Body of pancreas (tissue), 4 donors: ENCODE measurements around the gene CEACAM6. TPM values are rescaled to one million over a fixed set of nuclear protein-coding genes. Genes with fewer than 3 reads are reported as not detected.
"Not testable (repeated sequence)": the region's sequence is repeated elsewhere in the genome, so short reads cannot be mapped to it uniquely, and the experiment has no call there.

Source experiments
- ATAC-seq: fragments of 150-250 bp; one replicate; pipeline ENCODE4 v1.9.1; 2016
- DNase-seq, 4 donors: peaks; one replicate each; pipeline ENCODE4 v3.0.0-alpha.2; 2019
- H3K27ac ChIP-seq, 4 donors: fragments of 200-600 bp; sonication (generic); 1 replicate in 3 of 4; 2 replicates in 1 of 4; pipeline versions ENCODE4 v1.5.1 to v1.6.1; 2016 to 2019; ENCODE audit warnings: mild to moderate bottlenecking in 1 of 4, mixed read lengths in 1 of 4, moderate library complexity in 1 of 4
- H3K27me3 ChIP-seq, 2 donors: fragments of 200-600 bp; sonication (generic); one replicate each; pipeline ENCODE4 v1.6.0; 2016; ENCODE audit warnings: mild to moderate bottlenecking in 1 of 2
- H3K36me3 ChIP-seq, 2 donors: fragments of 200-600 bp; sonication (generic); replicated peaks in 1 of 2; 2 replicates each; pipeline ENCODE4 v1.5.1; 2016; ENCODE audit warnings: low read depth in 2 of 2; ENCODE audit not compliant: insufficient read depth in 1 of 2
- H3K4me1 ChIP-seq: fragments of 200-600 bp; sonication (generic); one replicate; pipeline ENCODE4 v1.6.0; 2016
- H3K4me3 ChIP-seq, 2 donors: fragments of 200-600 bp; sonication (generic); 1 replicate in 1 of 2; 2 replicates in 1 of 2; pipeline ENCODE4 v1.5.1; 2016 to 2019
- H3K9me3 ChIP-seq, 3 donors: fragments of 200-600 bp; sonication (generic); 1 replicate in 2 of 3; 2 replicates in 1 of 3; pipeline ENCODE4 v1.5.1; 2016
- POLR2A ChIP-seq, 3 donors: fragments of 450-650 bp; IDR thresholded peaks; one replicate each; pipeline ENCODE4 v1.6.1; 2016; ENCODE audit warnings: antibody characterized with exemption in 3 of 3, mild to moderate bottlenecking in 2 of 3
- WGBS, 2 donors: methylation state at CpG; one replicate each; pipeline ENCODE4 v1.1.5; 2017; 5-methylcytosine and 5-hydroxymethylcytosine counted together
- intact Hi-C: fragments of 100-400 bp; cut with DNase I; formaldehyde crosslinking; loops from one replicate; pipeline ENCODE4 v1.15.1; 2023
- total RNA-seq, 2 donors: library from RNA; depleted of rRNA; stranded (reverse); fragments of >200 nt; gene quantifications; one replicate each; pipeline ENCODE4 v1.1.0, GENCODE V29; 2016
- TF ChIP-seq, protein P1 (sequence below), 7 experiments: fragments of 450-650 bp in 4 of 7; fragments of 200-600 bp in 3 of 7; sonication (generic) in 3 of 7; IDR thresholded peaks; one replicate each; pipeline ENCODE4 v1.5.1; 2016 to 2019; ENCODE audit warnings: antibody characterized with exemption in 7 of 7

The CEACAM6 gene
- total RNA-seq, 2 donors from 2014 or later: 3.0 to 27.0 TPM

DNA sequence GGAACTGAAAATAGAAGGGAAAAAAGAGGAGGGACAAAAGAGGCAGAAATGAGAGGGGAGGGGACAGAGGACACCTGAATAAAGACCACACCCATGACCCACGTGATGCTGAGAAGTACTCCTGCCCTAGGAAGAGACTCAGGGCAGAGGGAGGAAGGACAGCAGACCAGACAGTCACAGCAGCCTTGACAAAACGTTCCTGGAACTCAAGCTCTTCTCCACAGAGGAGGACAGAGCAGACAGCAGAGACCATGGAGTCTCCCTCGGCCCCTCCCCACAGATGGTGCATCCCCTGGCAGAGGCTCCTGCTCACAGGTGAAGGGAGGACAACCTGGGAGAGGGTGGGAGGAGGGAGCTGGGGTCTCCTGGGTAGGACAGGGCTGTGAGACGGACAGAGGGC lies 46.8 kb upstream of the CEACAM6 start, which contains the start of gene CEACAM5:
TSS of gene CEACAM5 (plus strand) at position 146 of the 400 bp plus-strand sequence. CDS start at position 252, 106 bp downstream.
- DNase-seq (no peak), ATAC-seq (no peak)
- TF ChIP-seq, protein P1, sequence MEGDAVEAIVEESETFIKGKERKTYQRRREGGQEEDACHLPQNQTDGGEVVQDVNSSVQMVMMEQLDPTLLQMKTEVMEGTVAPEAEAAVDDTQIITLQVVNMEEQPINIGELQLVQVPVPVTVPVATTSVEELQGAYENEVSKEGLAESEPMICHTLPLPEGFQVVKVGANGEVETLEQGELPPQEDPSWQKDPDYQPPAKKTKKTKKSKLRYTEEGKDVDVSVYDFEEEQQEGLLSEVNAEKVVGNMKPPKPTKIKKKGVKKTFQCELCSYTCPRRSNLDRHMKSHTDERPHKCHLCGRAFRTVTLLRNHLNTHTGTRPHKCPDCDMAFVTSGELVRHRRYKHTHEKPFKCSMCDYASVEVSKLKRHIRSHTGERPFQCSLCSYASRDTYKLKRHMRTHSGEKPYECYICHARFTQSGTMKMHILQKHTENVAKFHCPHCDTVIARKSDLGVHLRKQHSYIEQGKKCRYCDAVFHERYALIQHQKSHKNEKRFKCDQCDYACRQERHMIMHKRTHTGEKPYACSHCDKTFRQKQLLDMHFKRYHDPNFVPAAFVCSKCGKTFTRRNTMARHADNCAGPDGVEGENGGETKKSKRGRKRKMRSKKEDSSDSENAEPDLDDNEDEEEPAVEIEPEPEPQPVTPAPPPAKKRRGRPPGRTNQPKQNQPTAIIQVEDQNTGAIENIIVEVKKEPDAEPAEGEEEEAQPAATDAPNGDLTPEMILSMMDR (IDR thresholded peaks at IDR 0.05): no peak
- TF ChIP-seq POLR2A (IDR thresholded peaks at IDR 0.05): no peak
- Histone ChIP-seq H3K4me1 (no peaks in the 10 kb centered on the region), H3K4me3 (no peak within 1 kb of the TSS), H3K27me3 (no peaks in the 10 kb centered on the region), H3K36me3 (no peaks in the 10 kb centered on the region), H3K27ac (no peak within 1 kb of the TSS), H3K9me3 (no peaks in the 10 kb centered on the region)
- WGBS, 2 donors: 20 to 22% methylated on average over 4 of the region's 4 CpGs
- intact Hi-C loops: no loop called here

DNA sequence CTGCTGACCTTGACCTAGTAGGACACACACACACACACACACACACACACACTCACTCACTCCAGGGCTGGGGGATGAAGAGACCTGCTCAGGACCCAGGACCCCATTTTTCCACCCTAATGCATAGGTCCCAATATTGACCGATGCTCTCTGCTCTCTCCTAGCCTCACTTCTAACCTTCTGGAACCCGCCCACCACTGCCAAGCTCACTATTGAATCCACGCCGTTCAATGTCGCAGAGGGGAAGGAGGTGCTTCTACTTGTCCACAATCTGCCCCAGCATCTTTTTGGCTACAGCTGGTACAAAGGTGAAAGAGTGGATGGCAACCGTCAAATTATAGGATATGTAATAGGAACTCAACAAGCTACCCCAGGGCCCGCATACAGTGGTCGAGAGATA lies 45.8 kb upstream of the CEACAM6 start:
- H3K4me1 ChIP-seq, DNase-seq, H3K36me3 ChIP-seq, H3K27me3 ChIP-seq, H3K4me3 ChIP-seq, intact Hi-C loops, H3K27ac ChIP-seq, ATAC-seq, H3K9me3 ChIP-seq: not testable (repeated sequence)
- 63 to 70% methylated on average over 8 of the region's 8 CpGs for WGBS, 2 donors

DNA sequence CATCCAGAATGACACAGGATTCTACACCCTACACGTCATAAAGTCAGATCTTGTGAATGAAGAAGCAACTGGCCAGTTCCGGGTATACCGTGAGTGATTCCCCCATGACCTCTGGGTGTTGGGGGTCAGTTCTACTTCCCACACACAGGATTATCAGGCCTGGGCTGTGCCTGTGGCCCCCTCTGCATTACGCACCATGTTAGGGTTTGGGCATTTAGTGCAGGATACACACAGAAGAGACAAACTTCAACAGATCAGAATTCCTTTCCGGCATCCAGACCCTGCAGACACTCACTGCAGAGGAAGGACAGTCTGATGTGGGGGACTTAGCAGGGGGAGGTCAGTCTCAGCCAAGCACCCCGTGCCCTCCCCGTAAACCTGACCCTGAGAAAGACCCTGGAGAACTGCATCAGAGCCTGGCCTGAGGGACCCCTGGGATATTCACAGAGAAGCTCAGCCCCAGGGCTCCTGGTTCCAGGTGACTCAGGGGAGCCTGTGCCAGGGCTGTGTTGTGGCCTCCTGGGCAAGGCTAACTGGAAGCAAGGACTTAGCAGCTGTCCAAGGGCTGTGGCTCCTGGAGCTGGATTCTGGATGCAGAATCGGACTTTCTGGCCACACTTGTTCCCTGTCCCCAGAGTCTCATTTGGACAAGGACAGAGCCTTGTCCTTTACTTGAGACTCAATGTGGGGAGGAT lies 45.2 kb upstream of the CEACAM6 start:
- Histone ChIP-seq H3K36me3 (no peaks in the 10 kb centered on the region), H3K4me3 (no peak overlapping the region), H3K27ac (no peak overlapping the region), H3K27me3 (no peaks in the 10 kb centered on the region), H3K4me1 (no peaks in the 10 kb centered on the region), H3K9me3 (no peaks in the 10 kb centered on the region)
- ATAC-seq: no peak
- WGBS, 2 donors: 59 to 78% methylated on average over 3 to 8 of the region's 8 CpGs
- intact Hi-C loops: no loop called here
- no peak for DNase-seq
- no peak for TF ChIP-seq POLR2A (IDR thresholded peaks at IDR 0.05)
- TF ChIP-seq, protein P1 (IDR thresholded peaks at IDR 0.05): no peak

DNA sequence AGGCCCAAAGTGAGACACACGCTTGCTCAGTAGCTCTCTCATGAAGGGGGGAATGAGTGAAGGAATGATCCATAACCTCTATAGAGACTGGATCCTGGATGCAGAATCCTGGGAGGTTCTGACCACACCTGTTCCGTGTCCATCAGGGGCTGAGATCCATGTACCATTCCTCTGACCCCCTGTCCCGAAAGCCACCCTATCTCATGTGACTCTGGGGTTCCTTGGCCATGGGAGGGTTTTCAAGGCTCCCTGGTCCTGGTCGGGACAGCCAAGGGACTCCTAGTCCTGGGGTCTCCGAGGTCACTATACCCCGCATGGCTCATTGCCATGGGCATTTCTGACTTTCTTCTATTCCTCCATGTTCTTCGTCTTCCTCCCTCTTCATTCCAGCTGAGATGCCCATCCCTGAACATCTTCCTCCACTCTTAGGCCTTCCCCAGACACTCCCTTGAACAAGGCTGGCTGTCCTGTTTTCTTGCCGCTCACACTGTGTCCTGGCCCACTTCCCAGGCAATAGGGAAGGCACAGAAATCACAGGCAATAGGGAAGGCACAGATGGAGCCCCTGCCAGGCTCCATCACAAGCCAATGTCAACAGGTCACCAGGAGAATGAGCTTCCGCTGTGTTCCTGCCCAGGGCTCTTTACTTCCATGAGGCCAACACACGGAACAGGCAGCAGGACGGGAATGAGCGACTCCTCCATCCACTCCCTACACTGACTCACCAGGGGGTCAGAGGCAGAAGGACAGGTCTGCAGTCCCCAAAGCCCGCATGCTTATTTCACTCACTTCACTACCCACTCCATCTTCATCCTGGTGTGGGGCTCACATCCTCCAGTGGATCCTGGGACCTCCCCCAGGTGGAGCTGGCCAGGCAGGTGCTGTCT lies 43.7 kb upstream of the CEACAM6 start:
- H3K4me1 ChIP-seq: no peaks in the 10 kb centered on the region
- WGBS, 2 donors: 55 to 66% methylated on average over 6 to 13 of the region's 13 CpGs
- no peak overlapping the region for H3K27ac ChIP-seq
- no peak overlapping the region for H3K4me3 ChIP-seq
- H3K27me3 ChIP-seq: no peaks in the 10 kb centered on the region
- ATAC-seq: no peak
- H3K36me3 ChIP-seq: no peaks in the 10 kb centered on the region
- intact Hi-C loops: no loop called here
- no peak for DNase-seq
- no peaks in the 10 kb centered on the region for H3K9me3 ChIP-seq
- TF ChIP-seq, protein P1 (IDR thresholded peaks at IDR 0.05): no peak
- TF ChIP-seq POLR2A (IDR thresholded peaks at IDR 0.05): no peak

DNA sequence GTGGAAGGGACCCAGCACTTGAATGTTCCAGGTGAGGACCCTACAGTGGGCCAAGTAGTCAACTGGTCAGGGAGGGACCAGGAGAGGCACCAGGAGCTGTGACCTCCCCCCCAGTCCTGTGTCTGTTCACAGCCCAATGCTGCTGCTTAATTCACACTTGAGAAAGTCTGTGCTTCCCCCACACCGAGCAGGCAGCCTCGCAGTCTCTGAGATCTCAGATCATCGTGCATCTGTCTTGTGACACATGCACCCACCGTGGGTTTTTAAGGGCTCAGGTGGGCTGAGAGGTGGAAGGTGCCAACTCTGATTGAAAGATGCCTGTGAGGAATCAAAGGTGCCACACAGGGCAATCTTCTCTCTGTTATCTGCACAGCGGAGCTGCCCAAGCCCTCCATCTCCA lies 40.7 kb upstream of the CEACAM6 start:
- WGBS, 2 donors: 52 to 53% methylated on average over 4 to 5 of the region's 5 CpGs
- Histone ChIP-seq H3K36me3 (no peaks in the 10 kb centered on the region), H3K27ac (no peak overlapping the region), H3K4me3 (no peak overlapping the region), H3K4me1 (no peaks in the 10 kb centered on the region), H3K27me3 (no peaks in the 10 kb centered on the region), H3K9me3 (no peaks in the 10 kb centered on the region)
- no peak for ATAC-seq
- TF ChIP-seq, protein P1 (IDR thresholded peaks at IDR 0.05): no peak
- no peak for TF ChIP-seq POLR2A (IDR thresholded peaks at IDR 0.05)
- intact Hi-C loops: no loop called here
- DNase-seq: no peak
